Caco-2 (cell line): ENCODE results near the gene MINDY3. TPM values are rescaled to one million over a fixed set of nuclear protein-coding genes. Genes with fewer than 3 reads are reported as not detected.

ENCODE experiments used
- BruUV-seq: library from RNA; stranded (reverse); fragments of 400-500 nt; replicated peaks from 2 replicates; lab custom pipeline; 2021; lab: Mats Ljungman, UMichigan
- CTCF ChIA-PET: fragments of 300-600 bp; sonication (Branson Sonifier 250); formaldehyde crosslinking; loops from one replicate; lab custom pipeline; 2022; ENCODE audit warnings: antibody characterized with exemption; lab: Charles Lee
- POLR2A ChIA-PET: fragments of 300-600 bp; sonication (Branson Sonifier 250); formaldehyde crosslinking; loops from one replicate; lab custom pipeline; 2022; ENCODE audit warnings: antibody characterized with exemption; lab: Charles Lee
- DNase-seq, 2 experiments: peaks; one replicate each; pipeline versions ENCODE4 v3.0.0 to v3.0.0-alpha.2; 2020 to 2022
- H3K27me3 ChIP-seq: replicated peaks from 2 replicates; pipeline ENCODE4 v1.6.0; 2011; ENCODE audit warnings: low read length; ENCODE audit not compliant: control insufficient read depth, insufficient read depth
- H3K36me3 ChIP-seq: 2 replicates; pipeline ENCODE4 v1.5.1; 2011; ENCODE audit warnings: low read length; ENCODE audit not compliant: control insufficient read depth, insufficient read depth
- H3K4me1 ChIP-seq: fragments of 250-450 bp; sonication (Bioruptor Pico); 2 replicates; pipeline ENCODE4 v1.5.1; 2020; ENCODE audit warnings: mild to moderate bottlenecking
- H3K4me3 ChIP-seq: 2 replicates; pipeline ENCODE4 v1.5.1; 2011; ENCODE audit warnings: low read depth, mild to moderate bottlenecking, control low read depth, low read length
- H3K9me3 ChIP-seq: fragments of 250-450 bp; sonication (Bioruptor Pico); 2 replicates; pipeline ENCODE4 v1.5.1; 2020; ENCODE audit warnings: mild to moderate bottlenecking, moderate library complexity
- H3K27ac Mint-ChIP-seq: one replicate; pipeline ENCODE4 v1.8.0; 2022; ENCODE audit warnings: mixed read lengths; ENCODE audit not compliant: unreplicated experiment
- H3K27me3 Mint-ChIP-seq: one replicate; pipeline ENCODE4 v1.8.0; 2022; ENCODE audit warnings: mixed read lengths; ENCODE audit not compliant: insufficient read depth, unreplicated experiment
- H3K36me3 Mint-ChIP-seq: one replicate; pipeline ENCODE4 v1.8.0; 2022; ENCODE audit warnings: mild to moderate bottlenecking, mixed read lengths; ENCODE audit not compliant: insufficient read depth, unreplicated experiment
- H3K4me1 Mint-ChIP-seq: one replicate; pipeline ENCODE4 v1.8.0; 2022; ENCODE audit warnings: low read depth, mixed read lengths; ENCODE audit not compliant: unreplicated experiment
- H3K4me3 Mint-ChIP-seq: one replicate; pipeline ENCODE4 v1.8.0; 2022; ENCODE audit warnings: mild to moderate bottlenecking, moderate library complexity, mixed read lengths; ENCODE audit not compliant: unreplicated experiment
- H3K9me3 Mint-ChIP-seq: one replicate; pipeline ENCODE4 v1.8.0; 2022; ENCODE audit warnings: mixed read lengths; ENCODE audit not compliant: unreplicated experiment
- CTCF ChIP-seq, 2 experiments: fragments of 200-600 bp in 1 of 2; IDR thresholded peaks; 1 replicate in 1 of 2; 2 replicates in 1 of 2; pipeline versions ENCODE4 v1.5.1 to v1.8.0; 2011 to 2022; ENCODE audit warnings: antibody characterized with exemption in 1 of 2, control low read depth in 1 of 2, inconsistent platforms in 1 of 2, low read depth in 1 of 2, low read length in 1 of 2, mild to moderate bottlenecking in 1 of 2, moderate library complexity in 1 of 2; ENCODE audit not compliant: insufficient read depth in 1 of 2, severe bottlenecking in 1 of 2, unreplicated experiment in 1 of 2
- intact Hi-C: fragments of 100-400 bp; cut with micrococcal nuclease; formaldehyde crosslinking; loops from one replicate; pipeline ENCODE4 v1.10.0; 2022; ENCODE audit not compliant: unreplicated experiment
- total RNA-seq: library from RNA; stranded (reverse); gene quantifications from 2 replicates; pipeline ENCODE4 v1.2.3, GENCODE V29; 2022

MINDY3 gene
- total RNA-seq, 1 experiment from 2014 or later, result 25.9 TPM

GRCh38 chr10:15897287-15897686, 37.0 kb upstream of the MINDY3 start:
- Histone ChIP-seq H3K9me3 (no peaks in the 10 kb centered on the region), H3K36me3 (no peaks in the 10 kb centered on the region), H3K4me1 (no peaks in the 10 kb centered on the region), H3K27me3 (peaks cover 3% of the 10 kb centered on the region; the same call in 1 of the 2 replicates), H3K4me3 (no peak overlapping the region)
- H3K9me3 Mint-ChIP-seq, result no peaks in the 10 kb centered on the region
- H3K4me1 Mint-ChIP-seq, result peaks cover 7% of the 10 kb centered on the region
- H3K4me3 Mint-ChIP-seq, result no peak overlapping the region
- no peak overlapping the region for H3K27ac Mint-ChIP-seq
- DNase-seq, result no peak
- intact Hi-C loops, result no loop called here
- no peak for TF ChIP-seq CTCF (IDR thresholded peaks at IDR 0.05; ENCODE audit: insufficient read depth in 1 of 2, low read depth in 1 of 2, low read length in 1 of 2, severe bottlenecking in 1 of 2, unreplicated experiment in 1 of 2)
- H3K27me3 Mint-ChIP-seq, result peaks cover 12% of the 10 kb centered on the region
- CTCF ChIA-PET, result no interaction called here
- BruUV-seq, result no TSS peak
- no peaks in the 10 kb centered on the region for H3K36me3 Mint-ChIP-seq
- POLR2A ChIA-PET, result no interaction called here

GRCh38 chr10:15896654-15897053, 36.3 kb upstream of the MINDY3 start:
- no peak for DNase-seq
- H3K27ac Mint-ChIP-seq, result no peak overlapping the region
- POLR2A ChIA-PET, result no interaction called here
- intact Hi-C loops, result no loop called here
- H3K36me3 Mint-ChIP-seq, result no peaks in the 10 kb centered on the region
- CTCF ChIA-PET, result interaction anchor here (0.8 kb wide), 1 partner anchor 17 kb away, joined by 4 read pairs; no protein-coding TSS in a partner anchor
- no peaks in the 10 kb centered on the region for H3K36me3 ChIP-seq
- peaks cover 3% of the 10 kb centered on the region; the same call in 1 of the 2 replicates for H3K27me3 ChIP-seq
- no peaks in the 10 kb centered on the region for H3K9me3 Mint-ChIP-seq
- no peaks in the 10 kb centered on the region for H3K9me3 ChIP-seq
- no peak for TF ChIP-seq CTCF (IDR thresholded peaks at IDR 0.05; ENCODE audit: insufficient read depth in 1 of 2, low read depth in 1 of 2, low read length in 1 of 2, severe bottlenecking in 1 of 2, unreplicated experiment in 1 of 2)
- H3K4me3 Mint-ChIP-seq, result no peak overlapping the region
- H3K27me3 Mint-ChIP-seq, result peaks cover 12% of the 10 kb centered on the region
- peaks cover 2% of the 10 kb centered on the region for H3K4me1 Mint-ChIP-seq
- no peak overlapping the region for H3K4me3 ChIP-seq
- no peaks in the 10 kb centered on the region for H3K4me1 ChIP-seq
- no TSS peak for BruUV-seq

GRCh38 chr10:15884447-15884846, 24.1 kb upstream of the MINDY3 start:
- Histone ChIP-seq H3K36me3 (no peaks in the 10 kb centered on the region), H3K4me1 (no peaks in the 10 kb centered on the region), H3K9me3 (no peaks in the 10 kb centered on the region), H3K27me3 (no peaks in the 10 kb centered on the region), H3K4me3 (no peak overlapping the region)
- H3K27me3 Mint-ChIP-seq, result peaks cover 8% of the 10 kb centered on the region
- ChIA-PET CTCF (interaction anchor here (1.0 kb wide), 1 partner anchor 18 kb away, joined by 5 read pairs; no protein-coding TSS in a partner anchor), POLR2A (no interaction called here)
- no TSS peak for BruUV-seq
- no peaks in the 10 kb centered on the region for H3K36me3 Mint-ChIP-seq
- H3K4me3 Mint-ChIP-seq, result no peak overlapping the region
- no peak for TF ChIP-seq CTCF (IDR thresholded peaks at IDR 0.05; ENCODE audit: insufficient read depth in 1 of 2, low read depth in 1 of 2, low read length in 1 of 2, severe bottlenecking in 1 of 2, unreplicated experiment in 1 of 2)
- H3K9me3 Mint-ChIP-seq, result no peaks in the 10 kb centered on the region
- H3K27ac Mint-ChIP-seq, result no peak overlapping the region
- no peak for DNase-seq
- no peaks in the 10 kb centered on the region for H3K4me1 Mint-ChIP-seq
- intact Hi-C loops, result no loop called here
